Omental fat pad (tissue), 4 donors: ENCODE results near the gene PLAC8L1. TPM values are rescaled to one million over a fixed set of nuclear protein-coding genes. Genes with fewer than 3 reads are reported as not detected.
"Not testable (repeated sequence)": the region's sequence is repeated elsewhere in the genome, so short reads cannot be mapped to it uniquely, and the experiment has no call there.

Experiments used
- ATAC-seq: fragments of 150-250 bp; one replicate; pipeline ENCODE4 v1.9.1; 2016; ENCODE audit warnings: mild to moderate bottlenecking, moderate library complexity; ENCODE audit not compliant: low FRiP score
- DNase-seq: peaks from one replicate; pipeline ENCODE4 v3.0.0-alpha.2; 2019; ENCODE audit warnings: low spot score
- total RNA-seq, 4 donors: library from RNA; depleted of rRNA; stranded (reverse); fragments of >200 nt; gene quantifications; one replicate each; pipeline ENCODE4 v1.1.0, GENCODE V29; 2016
- TF ChIP-seq, protein P1 (sequence below), 3 donors: fragments of 450-650 bp; IDR thresholded peaks; one replicate each; pipeline ENCODE4 v1.5.1; 2016 to 2017; ENCODE audit warnings: antibody characterized with exemption in 3 of 3, mild to moderate bottlenecking in 3 of 3, moderate library complexity in 2 of 3

PLAC8L1 gene
- total RNA-seq, 4 donors from 2014 or later: not detected

DNA sequence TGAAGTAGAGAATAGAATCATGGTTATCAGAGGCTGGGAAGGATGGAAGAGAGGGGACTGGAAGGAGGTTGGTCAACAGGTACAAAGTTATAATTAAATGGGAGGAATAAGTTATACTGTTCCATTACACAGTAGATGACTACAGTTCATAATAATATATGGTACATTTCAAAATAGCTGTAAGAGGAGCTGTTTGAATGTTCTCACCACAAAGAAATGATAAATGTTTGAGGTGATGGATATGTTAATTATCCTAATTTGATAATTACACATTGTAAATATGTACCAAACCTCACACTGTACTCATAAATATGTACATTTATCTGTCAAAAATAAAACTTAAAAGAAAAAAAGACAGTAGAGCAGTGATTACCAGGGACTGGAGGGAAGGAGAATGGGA is 12.9 kb upstream of the PLAC8L1 start:
- TF ChIP-seq, protein P1, sequence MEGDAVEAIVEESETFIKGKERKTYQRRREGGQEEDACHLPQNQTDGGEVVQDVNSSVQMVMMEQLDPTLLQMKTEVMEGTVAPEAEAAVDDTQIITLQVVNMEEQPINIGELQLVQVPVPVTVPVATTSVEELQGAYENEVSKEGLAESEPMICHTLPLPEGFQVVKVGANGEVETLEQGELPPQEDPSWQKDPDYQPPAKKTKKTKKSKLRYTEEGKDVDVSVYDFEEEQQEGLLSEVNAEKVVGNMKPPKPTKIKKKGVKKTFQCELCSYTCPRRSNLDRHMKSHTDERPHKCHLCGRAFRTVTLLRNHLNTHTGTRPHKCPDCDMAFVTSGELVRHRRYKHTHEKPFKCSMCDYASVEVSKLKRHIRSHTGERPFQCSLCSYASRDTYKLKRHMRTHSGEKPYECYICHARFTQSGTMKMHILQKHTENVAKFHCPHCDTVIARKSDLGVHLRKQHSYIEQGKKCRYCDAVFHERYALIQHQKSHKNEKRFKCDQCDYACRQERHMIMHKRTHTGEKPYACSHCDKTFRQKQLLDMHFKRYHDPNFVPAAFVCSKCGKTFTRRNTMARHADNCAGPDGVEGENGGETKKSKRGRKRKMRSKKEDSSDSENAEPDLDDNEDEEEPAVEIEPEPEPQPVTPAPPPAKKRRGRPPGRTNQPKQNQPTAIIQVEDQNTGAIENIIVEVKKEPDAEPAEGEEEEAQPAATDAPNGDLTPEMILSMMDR (IDR thresholded peaks at IDR 0.05): no peak
- DNase-seq: no peak
- no peak for ATAC-seq

GRCh38 chr5:146117216-146117615 is 11.8 kb upstream of the PLAC8L1 start:
- not testable (repeated sequence) for DNase-seq, ATAC-seq

DNA sequence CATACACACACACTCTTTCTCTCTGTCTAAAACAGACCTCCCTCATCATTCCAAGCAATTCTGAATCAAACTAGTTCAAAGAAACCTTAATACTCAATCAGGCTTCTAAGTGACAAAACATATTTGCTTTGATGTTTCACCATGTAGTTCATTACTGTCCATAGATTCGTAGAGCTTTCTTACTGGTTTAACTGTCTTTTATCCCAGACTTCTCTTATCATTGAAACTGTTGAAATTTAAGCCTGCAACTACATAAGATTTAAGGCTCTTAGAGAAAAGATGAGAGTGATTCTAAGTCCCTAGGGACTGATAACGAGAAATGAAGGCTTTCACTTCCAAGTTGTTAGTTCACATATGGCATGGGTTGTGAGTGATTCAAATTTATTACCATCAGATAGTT is 11.0 kb upstream of the PLAC8L1 start:
- no peak for ATAC-seq
- DNase-seq: no peak
- TF ChIP-seq, protein P1 (IDR thresholded peaks at IDR 0.05): no peak

DNA sequence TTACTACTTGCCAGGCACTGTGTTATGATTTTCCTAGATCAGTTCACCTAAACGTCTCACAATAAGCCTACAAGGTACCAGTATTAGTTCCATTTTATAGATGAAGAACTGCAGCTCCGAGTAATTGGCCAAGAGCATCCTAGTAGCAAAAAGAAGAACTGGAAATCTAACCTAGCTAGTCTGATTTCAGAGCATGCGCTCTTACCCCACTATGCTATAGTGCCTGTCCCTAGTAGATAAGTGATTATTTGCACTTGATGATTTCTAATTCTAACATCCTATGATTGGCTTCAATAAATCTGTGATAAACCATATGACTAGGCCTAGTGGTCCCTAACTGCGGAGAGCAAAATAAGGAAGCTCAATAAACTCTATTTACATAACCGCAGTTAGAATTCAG is 7.1 kb upstream of the PLAC8L1 start:
- ATAC-seq (no peak), DNase-seq (no peak)
- TF ChIP-seq, protein P1 (IDR thresholded peaks at IDR 0.05): no peak

DNA sequence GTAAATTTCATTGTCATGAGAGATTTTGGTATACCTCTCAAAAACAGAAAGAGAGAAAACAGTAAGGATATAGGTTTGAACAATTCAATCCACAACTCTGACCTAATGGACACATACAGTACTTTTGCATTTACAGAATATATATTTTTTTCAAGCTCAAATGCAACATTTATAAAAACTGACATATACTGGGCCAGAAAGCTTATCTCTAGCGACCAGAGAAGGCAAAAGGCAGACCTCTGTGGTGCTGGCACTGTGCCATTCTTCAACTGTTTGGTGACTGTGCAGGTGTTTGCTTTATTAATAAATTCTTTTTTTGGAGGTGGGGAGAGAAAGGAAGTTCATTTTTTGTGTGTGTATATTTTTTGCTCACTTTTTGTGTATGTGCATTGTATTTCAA is 6.0 kb upstream of the PLAC8L1 start:
- no peak for ATAC-seq
- TF ChIP-seq, protein P1 (IDR thresholded peaks at IDR 0.05): no peak
- DNase-seq: no peak

DNA sequence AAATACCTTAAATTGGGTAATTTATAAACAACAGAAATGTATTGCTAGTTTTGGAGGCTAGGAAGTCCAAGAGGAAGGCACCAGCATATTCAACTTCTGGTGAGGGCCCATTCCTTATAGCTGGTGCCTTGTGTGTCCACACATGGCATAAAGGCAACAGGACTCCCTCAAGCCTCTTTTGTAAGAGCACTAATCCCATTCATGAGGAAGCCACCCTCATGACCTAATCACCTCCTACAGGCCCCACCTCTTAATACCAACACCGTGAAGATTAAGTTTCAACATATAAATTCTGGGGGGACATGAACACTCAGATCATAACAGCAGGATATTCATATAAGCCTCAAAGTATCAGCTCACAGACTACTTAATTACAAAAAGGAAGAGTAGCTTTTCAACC is 4.0 kb upstream of the PLAC8L1 start:
- ATAC-seq: no peak
- no peak for DNase-seq
- TF ChIP-seq, protein P1 (IDR thresholded peaks at IDR 0.05): no peak

- not testable (repeated sequence) for DNase-seq, ATAC-seq
Measured at GRCh38 chr5:146108870-146109269, 3.5 kb upstream of the PLAC8L1 start.

- no peak for ATAC-seq
- TF ChIP-seq, protein P1 (IDR thresholded peaks at IDR 0.05): no peak
Measured at GRCh38 chr5:146107901-146108300, 2.5 kb upstream of the PLAC8L1 start.

More at GRCh38 chr5:146107901-146108300, 2.5 kb upstream of the PLAC8L1 start:
- no peak for DNase-seq
